HG03159 (cell line): ENCODE data around the gene HMSD.

Experiments
- ATAC-seq: cut with Tn5 transposase; IDR thresholded peaks from one replicate; pipeline ENCODE4 v1.9.1; 2021; ENCODE audit warnings: mild to moderate bottlenecking, moderate library complexity; ENCODE audit not compliant: unreplicated experiment

The HMSD gene

DNA sequence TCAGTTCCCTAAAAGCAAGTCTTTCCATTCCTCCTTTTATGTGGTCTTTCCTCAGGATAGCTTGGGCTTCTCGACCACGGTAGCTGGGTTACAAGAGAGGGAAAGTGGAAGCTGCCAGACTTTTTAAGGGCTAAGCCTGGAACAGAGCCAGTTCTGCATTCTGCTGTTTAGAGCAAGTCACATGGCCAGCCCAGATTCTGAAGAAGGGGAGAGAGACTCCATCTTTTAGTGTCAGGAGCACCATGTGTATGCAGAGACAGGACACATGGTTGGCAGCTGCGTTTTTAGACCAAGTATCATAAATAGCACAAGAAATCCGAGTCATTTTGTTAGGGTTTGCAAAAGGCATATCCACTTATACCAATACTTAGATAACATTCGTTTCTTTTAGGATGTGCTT, 4.7 kb downstream of the HMSD start:
- ATAC-seq = no peak

DNA sequence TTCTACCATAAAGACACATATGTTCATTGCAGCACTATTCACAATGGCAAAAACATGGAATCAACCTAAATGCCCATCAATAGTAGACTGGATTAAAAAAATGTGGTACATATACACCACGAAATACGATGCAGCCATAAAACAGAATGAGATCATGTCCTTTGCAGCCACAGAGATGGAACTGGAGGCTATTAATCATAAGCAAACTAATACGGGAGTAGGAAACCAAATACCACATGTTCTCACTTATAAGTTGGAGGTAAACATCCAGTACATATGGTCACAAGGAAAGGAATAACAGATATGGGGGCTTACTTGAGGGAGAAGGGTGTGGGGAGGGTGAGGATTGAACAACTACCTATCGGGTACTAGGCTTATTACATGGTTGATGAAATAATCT, 7.7 kb downstream of the HMSD start:
- no peak for ATAC-seq

GRCh38 chr18:63960891-63961290, 11.8 kb downstream of the HMSD start:
- ATAC-seq = no peak

GRCh38 chr18:63961435-63961980, 12.4 kb downstream of the HMSD start:
- no peak for ATAC-seq

- no peak for ATAC-seq
Measured at GRCh38 chr18:63962137-63962536, 13.0 kb downstream of the HMSD start.

DNA sequence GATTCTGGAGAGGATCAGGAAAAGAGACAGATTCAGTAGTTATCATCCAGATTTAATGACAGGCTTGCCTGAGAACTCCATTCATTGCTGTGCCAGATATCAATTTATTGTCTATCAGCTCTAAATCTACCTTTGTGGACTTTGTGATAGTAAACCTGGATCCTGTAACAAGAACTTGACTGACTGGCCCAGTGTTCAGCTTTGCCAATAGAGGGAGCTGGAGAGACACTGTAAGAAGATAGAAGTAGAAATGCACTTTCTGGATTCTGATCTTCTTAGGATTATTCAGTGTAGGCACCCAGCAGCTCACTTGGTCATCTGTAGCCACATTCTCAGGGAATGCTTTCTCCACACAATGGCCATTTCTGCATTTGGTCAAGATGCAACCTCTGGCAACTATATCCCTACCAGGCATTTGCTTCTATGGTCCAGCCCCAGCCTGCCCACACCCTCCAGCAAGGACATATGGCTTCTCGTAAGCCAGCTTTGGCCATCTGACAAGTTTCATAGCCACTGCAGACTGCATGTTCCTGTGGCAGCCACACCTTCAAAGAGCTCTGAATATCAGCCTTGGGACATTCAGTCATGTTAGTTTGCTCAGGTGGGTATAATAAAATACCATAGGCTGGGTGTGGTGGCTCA, 14.6 kb downstream of the HMSD start:
- ATAC-seq = peak; percentile 88

- ATAC-seq = no peak
Measured at GRCh38 chr18:63964908-63965307, 15.8 kb downstream of the HMSD start.

GRCh38 chr18:63965716-63966330, 16.7 kb downstream of the HMSD start:
- ATAC-seq = no peak

DNA sequence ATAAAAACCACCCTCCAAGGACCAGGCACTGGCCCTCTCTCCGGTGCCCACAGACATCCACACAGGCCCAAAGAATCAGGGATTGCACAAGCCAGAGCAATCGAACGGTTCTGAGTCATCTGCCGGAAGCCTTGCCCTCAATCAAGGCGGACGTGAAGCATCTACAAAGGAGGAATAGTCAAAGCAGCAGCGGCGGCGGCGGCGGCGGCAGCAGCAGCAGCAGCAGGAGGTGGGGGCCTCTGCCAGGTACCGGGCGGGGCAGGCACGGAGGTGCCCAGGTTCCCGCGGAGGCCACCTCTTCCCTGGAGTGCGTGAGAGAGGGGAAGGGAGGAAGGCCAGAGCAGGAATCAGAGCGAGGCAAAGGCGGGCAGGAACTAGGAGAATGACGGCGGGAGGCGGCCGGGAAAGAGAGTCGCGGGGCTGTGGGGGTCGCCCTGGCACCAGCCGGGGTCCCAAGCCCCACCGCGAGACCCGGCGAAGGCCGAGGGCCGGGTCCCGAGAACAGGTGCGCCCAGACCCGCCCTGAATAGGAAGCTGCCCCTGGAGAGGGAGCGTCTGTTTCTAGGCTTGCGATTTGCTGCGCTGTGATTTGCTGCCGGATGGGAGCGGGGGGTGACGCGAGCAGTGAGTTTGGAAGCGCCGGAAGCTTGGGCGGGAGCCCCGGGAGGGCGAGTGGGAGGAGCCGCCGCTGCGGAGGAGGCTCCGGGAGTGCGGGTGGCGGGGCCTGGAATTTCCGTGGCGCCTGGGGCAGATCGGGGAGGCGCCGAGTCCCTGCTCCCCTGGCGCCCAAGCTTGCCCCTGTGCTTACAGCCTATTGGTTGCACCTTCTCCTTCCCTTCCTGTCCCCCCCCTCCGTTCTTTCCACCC, 21.1 kb downstream of the HMSD start, which contains the start of gene SERPINB8:
Gene SERPINB8, plus strand, starts transcription at position 140 of the 867 bp plus-strand sequence. CDS start 8,228 bp downstream, outside the sequence.
- ATAC-seq = peak; percentile 91

DNA sequence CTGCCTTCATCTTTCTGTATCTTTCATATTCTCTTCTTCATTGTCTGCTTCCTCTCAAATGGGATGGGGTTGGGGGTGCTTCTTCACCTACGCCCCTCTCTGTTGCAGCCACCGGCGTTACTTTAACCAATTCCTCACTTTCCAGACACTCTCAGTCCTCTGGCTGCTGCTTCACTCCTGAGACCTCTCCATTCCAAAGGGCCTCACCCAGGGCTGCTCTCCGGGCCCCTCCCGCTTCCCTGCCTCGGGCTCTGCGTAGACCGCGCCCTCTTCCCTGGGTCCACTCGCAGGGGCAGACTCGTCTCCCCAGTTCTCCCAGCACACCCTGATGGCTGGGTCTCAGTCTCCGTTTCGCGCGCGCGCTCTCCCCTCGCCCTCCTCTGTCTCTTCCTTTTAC, 21.7 kb downstream of the HMSD start:
- peak; percentile 0 for ATAC-seq

DNA sequence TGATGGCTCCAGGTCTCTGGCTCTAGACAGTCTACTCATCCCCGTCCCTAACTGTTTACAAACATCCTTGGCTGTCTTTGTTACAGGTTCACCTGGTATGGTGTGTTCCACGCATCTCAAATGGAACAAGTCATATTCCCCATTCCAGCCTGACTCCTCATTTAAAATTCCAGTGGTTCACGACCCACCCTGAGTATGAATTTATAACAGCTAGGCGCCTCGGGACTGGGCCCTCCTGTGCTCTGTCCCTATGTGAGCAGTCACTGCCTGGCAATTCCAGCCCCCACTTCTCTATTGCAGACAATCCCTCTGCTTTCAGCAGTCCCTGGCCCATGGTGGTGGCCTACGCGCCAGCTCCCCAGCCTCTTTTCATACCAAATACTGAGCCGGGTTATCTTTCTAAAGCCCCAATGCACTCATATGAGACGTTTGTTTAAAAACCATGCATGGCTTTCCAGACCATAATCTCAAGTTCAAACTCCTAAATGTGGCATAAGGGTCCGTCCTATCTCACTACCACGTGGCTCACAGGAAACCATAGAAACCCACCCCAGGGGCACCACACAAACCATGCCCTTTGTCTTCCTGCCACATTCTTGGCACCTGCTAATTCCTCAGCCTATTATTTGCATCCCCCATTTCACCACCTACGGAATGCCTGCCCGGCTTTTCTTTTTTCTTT, 22.4 kb downstream of the HMSD start:
- ATAC-seq = no peak

DNA sequence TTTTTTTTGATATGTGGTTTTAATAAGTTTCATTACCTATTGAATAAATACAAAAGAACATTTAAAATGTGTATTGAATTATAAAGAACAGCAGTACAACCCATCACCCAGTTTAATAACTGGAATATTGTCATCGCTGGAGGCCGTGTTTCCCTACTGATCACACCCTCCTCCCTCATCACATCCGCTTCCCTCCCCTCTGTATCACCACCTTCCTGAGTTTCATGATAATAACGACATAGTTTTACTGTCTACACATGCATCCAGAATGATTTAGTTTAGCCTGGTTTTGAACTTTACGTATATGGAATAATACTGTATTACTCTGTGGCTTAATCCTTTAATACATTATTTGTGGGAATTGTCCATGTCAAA, 22.9 kb downstream of the HMSD start:
- ATAC-seq = no peak

DNA sequence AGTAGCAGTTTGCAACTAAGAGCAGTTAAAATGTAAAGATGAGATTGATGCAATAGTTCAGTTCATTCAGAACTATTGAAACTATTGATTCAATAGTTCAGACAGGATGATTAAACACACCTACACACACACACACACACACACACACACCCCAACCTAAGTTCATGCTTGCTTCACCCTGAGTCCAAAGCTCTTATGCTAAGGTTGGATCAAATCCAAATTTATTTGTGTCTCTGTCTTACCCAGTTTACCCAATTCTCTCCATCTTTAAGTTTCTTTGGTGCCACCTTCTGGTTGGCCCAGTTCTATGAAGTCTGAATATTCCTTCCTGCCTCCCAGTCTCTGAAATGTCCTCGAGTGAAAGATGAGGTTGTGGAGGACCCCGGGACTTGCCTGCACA, 25.9 kb downstream of the HMSD start:
- no peak for ATAC-seq

GRCh38 chr18:63975628-63976027, 26.5 kb downstream of the HMSD start:
- ATAC-seq = no peak

GRCh38 chr18:63977040-63977439, 27.9 kb downstream of the HMSD start:
- no peak for ATAC-seq

- ATAC-seq = peak; percentile 66
Measured at GRCh38 chr18:63979409-63979920, 30.4 kb downstream of the HMSD start.

GRCh38 chr18:63980027-63980426, 30.9 kb downstream of the HMSD start:
- no peak for ATAC-seq

DNA sequence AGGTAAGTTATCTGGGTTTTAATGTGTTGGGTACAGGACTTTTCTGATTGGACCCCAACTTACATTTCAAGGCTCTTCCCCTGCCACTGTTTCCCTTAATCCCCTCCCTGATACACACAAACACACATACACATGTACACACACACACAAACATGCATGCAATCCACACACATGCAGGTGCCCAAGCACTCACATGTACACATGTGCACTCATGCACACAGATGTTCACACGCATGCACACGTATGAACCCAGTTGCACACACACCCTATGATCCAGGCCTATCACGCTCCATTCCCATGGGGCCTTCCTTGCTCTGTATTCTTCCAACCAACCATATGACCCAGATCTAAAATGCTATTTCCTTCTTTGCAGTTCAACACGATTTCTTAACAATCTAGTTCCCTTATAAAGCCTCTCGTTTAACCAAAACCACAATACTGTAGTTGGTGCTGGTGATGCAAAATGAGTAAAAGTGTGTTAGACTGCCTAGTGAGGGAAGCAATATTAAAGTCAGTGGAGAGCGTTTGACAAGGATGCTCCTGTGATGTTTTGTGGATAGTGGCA, 31.9 kb downstream of the HMSD start:
- no peak for ATAC-seq

DNA sequence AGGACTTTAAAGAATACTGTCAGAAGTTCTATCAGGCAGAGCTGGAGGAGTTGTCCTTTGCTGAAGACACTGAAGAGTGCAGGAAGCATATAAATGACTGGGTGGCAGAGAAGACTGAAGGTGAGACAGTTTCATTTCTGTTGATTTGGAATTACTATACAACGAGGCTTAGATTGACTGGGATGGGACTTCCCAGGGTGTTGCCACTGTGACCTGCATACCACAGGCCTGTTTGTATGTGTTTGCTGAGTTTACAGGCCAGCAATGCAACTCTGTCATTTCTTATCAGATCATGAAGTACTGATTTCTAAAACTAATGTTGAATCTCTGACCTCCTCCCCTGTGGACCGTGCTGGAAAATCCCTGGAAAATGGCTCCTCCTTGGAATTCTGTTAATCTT, 32.6 kb downstream of the HMSD start:
- no peak for ATAC-seq

DNA sequence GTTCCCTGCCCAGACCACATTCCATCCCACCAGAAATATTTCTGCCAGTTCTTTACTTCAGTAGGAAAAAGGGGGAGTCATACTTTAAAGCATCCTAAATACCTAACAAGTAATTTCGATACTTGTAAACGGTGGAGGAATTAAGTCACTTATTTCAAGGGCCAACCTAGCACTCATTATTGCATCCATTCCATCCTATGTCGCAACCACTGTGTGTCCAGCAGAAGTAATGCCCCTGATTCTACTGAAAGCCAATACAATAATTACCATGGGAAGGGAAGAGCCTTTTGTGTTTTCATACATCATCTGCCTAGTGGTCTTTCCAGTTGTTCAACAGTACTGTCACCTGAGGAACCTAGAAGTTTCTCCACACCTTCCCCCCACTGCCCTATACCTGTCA, 33.3 kb downstream of the HMSD start:
- no peak for ATAC-seq

DNA sequence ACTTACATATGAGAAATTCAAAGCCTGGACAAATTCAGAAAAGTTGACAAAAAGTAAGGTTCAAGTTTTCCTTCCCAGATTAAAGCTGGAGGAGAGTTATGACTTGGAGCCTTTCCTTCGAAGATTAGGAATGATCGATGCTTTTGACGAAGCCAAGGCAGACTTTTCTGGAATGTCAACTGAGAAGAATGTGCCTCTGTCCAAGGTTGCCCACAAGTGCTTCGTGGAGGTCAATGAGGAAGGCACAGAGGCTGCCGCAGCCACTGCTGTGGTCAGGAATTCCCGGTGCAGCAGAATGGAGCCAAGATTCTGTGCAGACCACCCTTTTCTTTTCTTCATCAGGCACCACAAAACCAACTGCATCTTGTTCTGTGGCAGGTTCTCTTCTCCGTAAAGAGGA, 37.8 kb downstream of the HMSD start:
- no peak for ATAC-seq
